ENCODE results near the gene TTC23L.

Gene TTC23L

GRCh38 chr5:34868791-34869190 lies 29.8 kb downstream of the TTC23L start:
- Histone ChIP-seq H3K9me3 (replicated peaks; ENCODE audit: insufficient read depth, low read length) (no peaks in the 10 kb centered on the region), H3K9ac (ENCODE audit: low read length) (no peak overlapping the region), H3K4me2 (ENCODE audit: low read depth, low read length) (no peak overlapping the region), H3K79me2 (ENCODE audit: low read length) (no peaks in the 10 kb centered on the region), H3K4me1 (ENCODE audit: low read length) (no peaks in the 10 kb centered on the region), H3K9me2 (replicated peaks; ENCODE audit: insufficient read depth, low read length) (no peaks in the 10 kb centered on the region), H3K27me3 (replicated peaks; ENCODE audit: insufficient read depth, low read length) (no peaks in the 10 kb centered on the region), H3F3A (ENCODE audit: insufficient read depth, low read length) (no peaks in the 10 kb centered on the region), H3K36me3 (replicated peaks; ENCODE audit: insufficient read depth, low read length) (no peaks in the 10 kb centered on the region), H4K20me1 (ENCODE audit: insufficient read depth, low read length) (no peaks in the 10 kb centered on the region), H2AFZ (ENCODE audit: low read length) (no peak overlapping the region), H3K4me3 (ENCODE audit: low read length) (no peak overlapping the region), H3K27ac (ENCODE audit: low read length) (no peak overlapping the region)
- TF ChIP-seq EZH2 (optimal IDR thresholded peaks at IDR 0.05; ENCODE audit: low read depth, low read length) (no peak), CTCF (IDR thresholded peaks at IDR 0.05; ENCODE audit: low read length) (no peak), EZH2phosphoT487 (IDR thresholded peaks at IDR 0.05; ENCODE audit: low read length) (no peak)
- no peak for DNase-seq

GRCh38 chr5:34869256-34869655 lies 30.3 kb downstream of the TTC23L start:
- Histone ChIP-seq H3K4me3 (ENCODE audit: low read length) (no peak overlapping the region), H2AFZ (ENCODE audit: low read length) (no peak overlapping the region), H3K27ac (ENCODE audit: low read length) (no peak overlapping the region), H3K36me3 (replicated peaks; ENCODE audit: insufficient read depth, low read length) (no peaks in the 10 kb centered on the region), H3F3A (ENCODE audit: insufficient read depth, low read length) (no peaks in the 10 kb centered on the region), H3K27me3 (replicated peaks; ENCODE audit: insufficient read depth, low read length) (no peaks in the 10 kb centered on the region), H3K4me1 (ENCODE audit: low read length) (no peaks in the 10 kb centered on the region), H3K9ac (ENCODE audit: low read length) (no peak overlapping the region), H3K9me2 (replicated peaks; ENCODE audit: insufficient read depth, low read length) (no peaks in the 10 kb centered on the region), H3K9me3 (replicated peaks; ENCODE audit: insufficient read depth, low read length) (no peaks in the 10 kb centered on the region), H4K20me1 (ENCODE audit: insufficient read depth, low read length) (no peaks in the 10 kb centered on the region), H3K4me2 (ENCODE audit: low read depth, low read length) (no peak overlapping the region), H3K79me2 (ENCODE audit: low read length) (no peaks in the 10 kb centered on the region)
- no peak for TF ChIP-seq CTCF (IDR thresholded peaks at IDR 0.05; ENCODE audit: low read length)
- TF ChIP-seq EZH2 (optimal IDR thresholded peaks at IDR 0.05; ENCODE audit: low read depth, low read length): no peak
- no peak for TF ChIP-seq EZH2phosphoT487 (IDR thresholded peaks at IDR 0.05; ENCODE audit: low read length)
- DNase-seq: no peak

- Histone ChIP-seq H3K9me3 (replicated peaks; ENCODE audit: insufficient read depth, low read length) (no peaks in the 10 kb centered on the region), H2AFZ (ENCODE audit: low read length) (no peak overlapping the region), H3K4me3 (ENCODE audit: low read length) (no peak overlapping the region), H3K36me3 (replicated peaks; ENCODE audit: insufficient read depth, low read length) (no peaks in the 10 kb centered on the region), H4K20me1 (ENCODE audit: insufficient read depth, low read length) (no peaks in the 10 kb centered on the region), H3K27me3 (replicated peaks; ENCODE audit: insufficient read depth, low read length) (no peaks in the 10 kb centered on the region), H3F3A (ENCODE audit: insufficient read depth, low read length) (no peaks in the 10 kb centered on the region), H3K4me2 (ENCODE audit: low read depth, low read length) (no peak overlapping the region), H3K27ac (ENCODE audit: low read length) (no peak overlapping the region), H3K4me1 (ENCODE audit: low read length) (no peaks in the 10 kb centered on the region), H3K9me2 (replicated peaks; ENCODE audit: insufficient read depth, low read length) (no peaks in the 10 kb centered on the region), H3K79me2 (ENCODE audit: low read length) (no peaks in the 10 kb centered on the region), H3K9ac (ENCODE audit: low read length) (no peak overlapping the region)
- DNase-seq: no peak
- TF ChIP-seq EZH2 (optimal IDR thresholded peaks at IDR 0.05; ENCODE audit: low read depth, low read length): no peak
- TF ChIP-seq EZH2phosphoT487 (IDR thresholded peaks at IDR 0.05; ENCODE audit: low read length): no peak
- no peak for TF ChIP-seq CTCF (IDR thresholded peaks at IDR 0.05; ENCODE audit: low read length)
Observed at GRCh38 chr5:34870382-34870781, 31.4 kb downstream of the TTC23L start.

Data from MM.1S (cell line).